Heart left ventricle (tissue), 16 donors: ENCODE measurements around the gene DNAJB9. TPM values are rescaled to one million over a fixed set of nuclear protein-coding genes. Genes with fewer than 3 reads are reported as not detected.

Experiments
- ATAC-seq, 4 donors: fragments of 200-7000 bp; cut with Tn5 transposase; one replicate each; pipeline ENCODE4 v1.9.1; 2020 to 2022; ENCODE audit warnings: moderate library complexity in 4 of 4, mild to moderate bottlenecking in 3 of 4, moderate number of reproducible peaks in 1 of 4
- DNase-seq, 5 donors: peaks; one replicate each; pipeline ENCODE4 v3.0.0-alpha.2; 2020
- H3K27ac ChIP-seq, 12 donors: fragments of 200-600 bp; sonication (generic) in 4 of 12; one replicate each; pipeline versions ENCODE4 v1.5.0 to v1.8.0; 2016 to 2022; ENCODE audit warnings: mild to moderate bottlenecking in 2 of 12
- H3K27me3 ChIP-seq, 9 donors: fragments of 200-600 bp; sonication (generic) in 2 of 9; one replicate each; pipeline versions ENCODE4 v1.5.1 to v1.8.0; 2016 to 2022; ENCODE audit warnings: mild to moderate bottlenecking in 3 of 9
- H3K36me3 ChIP-seq, 9 donors: fragments of 200-600 bp; sonication (generic) in 2 of 9; one replicate each; pipeline versions ENCODE4 v1.5.0 to v1.8.0; 2018 to 2022; ENCODE audit warnings: mild to moderate bottlenecking in 2 of 9
- H3K4me1 ChIP-seq, 12 donors: fragments of 200-600 bp; sonication (generic) in 4 of 12; one replicate each; pipeline versions ENCODE4 v1.5.0 to v1.8.0; 2016 to 2022; ENCODE audit warnings: mild to moderate bottlenecking in 3 of 12
- H3K4me3 ChIP-seq, 12 donors: fragments of 200-600 bp; sonication (generic) in 4 of 12; one replicate each; pipeline versions ENCODE4 v1.5.0 to v1.8.0; 2017 to 2022; ENCODE audit warnings: mild to moderate bottlenecking in 9 of 12, moderate library complexity in 4 of 12
- H3K9me3 ChIP-seq, 12 donors: fragments of 200-600 bp; sonication (generic) in 4 of 12; one replicate each; pipeline versions ENCODE4 v1.5.0 to v1.8.0; 2016 to 2022; ENCODE audit warnings: mild to moderate bottlenecking in 1 of 12
- POLR2A ChIP-seq, 2 donors: fragments of 450-650 bp; IDR thresholded peaks; one replicate each; pipeline ENCODE4 v1.6.1; 2017; ENCODE audit warnings: antibody characterized with exemption in 2 of 2, mild to moderate bottlenecking in 2 of 2, moderate library complexity in 2 of 2
- WGBS, 4 donors: extraction: QIAGEN DNeasy Blood & Tissue Kit in 2 of 4; methylation state at CpG; one replicate each; pipeline versions ENCODE4 v1.1.5 to v1.1.7; 2013 to 2018; 5-methylcytosine and 5-hydroxymethylcytosine counted together
- intact Hi-C, 10 donors: fragments of 100-400 bp; cut with DNase I; formaldehyde crosslinking; loops; one replicate each; pipeline versions ENCODE4 v1.11.1 to v1.14.2; 2022
- polyA plus RNA-seq, 2 donors: library from polyadenylated mRNA; stranded (reverse); fragments of 200-250 nt; gene quantifications; one replicate each; pipeline ENCODE4 v1.2.3, GENCODE V29; 2013
- total RNA-seq, 9 donors: library from RNA; depleted of rRNA in 2 of 9; stranded (reverse); fragments of >200 nt in 2 of 9; fragmentation: NEBNext Ultra II Directional in 3 of 9; extraction: Animal tissue kit (Norgen Biotek cat#: 25700) in 3 of 9; gene quantifications; one replicate each; pipeline versions ENCODE4 v1.1.0 to v1.2.4, GENCODE V29; 2016 to 2023
- TF ChIP-seq, protein P1 (sequence below), 12 donors: fragments of 200-600 bp; sonication (generic) in 4 of 12; IDR thresholded peaks; one replicate each; pipeline versions ENCODE4 v1.5.0 to v1.8.0; 2018 to 2022; ENCODE audit warnings: antibody characterized with exemption in 12 of 12, mild to moderate bottlenecking in 5 of 12
- donor health status: ischemic (EF 13 %, LVEDD 7.1; RV severe dilation, severe dysfunction).
- donor health status: healthy with polysubstance abuse.
- donor health status: DM: no; HTN: yes; CAD: no.
- donor health status: DM: no; HTN: no; CAD: no.
- donor health status: ischemic (EF 25% LVEDD 6.9; RV normal size, moderate dysfunction).
- donor health status: ischemic (EF 25% LVEDD 5.7; RV mildly dilated, moderate dysfunction).
- donor health status: healthy.
- donor health status: DM: yes; HTN: yes; CAD: no.
- donor health status: ischemic (EF 35%, LVEDD 5.7; RV mildly dilated, moderate dysfunction).
- donor health status: nonischemic (EF 11% LVEDD 7.7; RV severe dilation, severe dysfunction).
- donor health status: DM: yes; HTN: yes; CAD: no.
- donor health status: PGD.
- donor health status: ischemic (EF 29% LVEDD 5.4; RV normal size, mild dysfunction).
- donor health status: nonischemic (EF 23%, LVEDD 6.1; RV moderate dilation, normal function).

DNAJB9 gene
- total and polyA plus RNA-seq, 11 donors, result 15.1 to 105 (median 51.5) TPM

DNA sequence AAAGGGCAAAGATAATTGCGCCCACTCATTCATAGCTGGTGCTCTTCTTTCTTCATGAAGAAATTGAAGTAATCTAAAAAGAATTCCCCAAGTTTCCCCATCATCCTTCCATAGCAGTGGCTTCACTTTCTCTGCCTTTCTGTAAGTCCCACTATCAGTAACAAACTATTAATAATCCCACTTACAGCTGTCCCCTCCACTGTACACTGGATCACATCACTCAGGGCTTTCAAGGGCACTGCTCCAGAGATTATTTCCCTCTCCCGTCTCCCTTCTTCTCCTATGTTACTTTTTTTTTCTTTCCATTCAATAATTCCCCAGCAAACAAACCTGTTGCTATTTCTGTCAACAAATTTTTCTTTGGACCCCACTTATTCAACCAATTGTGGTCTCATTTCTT, 16.2 kb downstream of the DNAJB9 start:
- Histone ChIP-seq H3K27me3 (no peaks in the 10 kb centered on the region), H3K27ac (no peak overlapping the region), H3K4me3 (peak overlapping the region in 1 of 12 donors; percentile 28), H3K9me3 (no peaks in the 10 kb centered on the region), H3K4me1 (peaks cover 0 to 5% (median 0%) of the 10 kb centered on the region in 12 donors), H3K36me3 (no peaks in the 10 kb centered on the region)
- intact Hi-C loops, result no loop called here
- ATAC-seq, result peak; percentile 61 to 89 (median 80)
- no peak for DNase-seq
- TF ChIP-seq, protein P1, sequence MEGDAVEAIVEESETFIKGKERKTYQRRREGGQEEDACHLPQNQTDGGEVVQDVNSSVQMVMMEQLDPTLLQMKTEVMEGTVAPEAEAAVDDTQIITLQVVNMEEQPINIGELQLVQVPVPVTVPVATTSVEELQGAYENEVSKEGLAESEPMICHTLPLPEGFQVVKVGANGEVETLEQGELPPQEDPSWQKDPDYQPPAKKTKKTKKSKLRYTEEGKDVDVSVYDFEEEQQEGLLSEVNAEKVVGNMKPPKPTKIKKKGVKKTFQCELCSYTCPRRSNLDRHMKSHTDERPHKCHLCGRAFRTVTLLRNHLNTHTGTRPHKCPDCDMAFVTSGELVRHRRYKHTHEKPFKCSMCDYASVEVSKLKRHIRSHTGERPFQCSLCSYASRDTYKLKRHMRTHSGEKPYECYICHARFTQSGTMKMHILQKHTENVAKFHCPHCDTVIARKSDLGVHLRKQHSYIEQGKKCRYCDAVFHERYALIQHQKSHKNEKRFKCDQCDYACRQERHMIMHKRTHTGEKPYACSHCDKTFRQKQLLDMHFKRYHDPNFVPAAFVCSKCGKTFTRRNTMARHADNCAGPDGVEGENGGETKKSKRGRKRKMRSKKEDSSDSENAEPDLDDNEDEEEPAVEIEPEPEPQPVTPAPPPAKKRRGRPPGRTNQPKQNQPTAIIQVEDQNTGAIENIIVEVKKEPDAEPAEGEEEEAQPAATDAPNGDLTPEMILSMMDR (IDR thresholded peaks at IDR 0.05), result no peak
- no peak for TF ChIP-seq POLR2A (IDR thresholded peaks at IDR 0.05)
- WGBS, 4 donors, result 32 to 39% (median 34%) methylated on average over 2 of the region's 2 CpGs

DNA sequence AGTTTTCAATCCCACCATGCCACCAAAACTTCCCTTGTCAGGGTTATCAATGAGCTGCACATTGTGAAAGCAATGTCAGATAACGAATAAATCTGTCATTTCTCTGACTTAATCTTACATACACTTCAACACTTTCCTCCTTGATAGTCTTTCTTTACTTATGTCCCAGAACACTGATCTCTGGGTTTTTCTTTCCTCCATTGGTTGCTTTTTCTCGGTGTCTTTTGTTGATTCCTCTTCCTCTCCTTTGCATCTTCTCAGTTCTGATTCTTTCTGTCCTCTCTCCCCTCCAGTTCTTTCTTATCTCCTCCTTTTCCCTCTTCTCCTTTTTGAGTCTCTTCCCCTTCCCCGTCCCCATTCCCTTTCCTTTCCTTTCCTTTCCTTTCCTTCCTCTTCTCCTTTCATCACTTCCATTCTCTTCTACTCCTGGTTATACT, 16.6 kb downstream of the DNAJB9 start:
- no peak overlapping the region for H3K4me3 ChIP-seq
- DNase-seq (no peak), ATAC-seq (no peak)
- WGBS, 4 donors, result 10 to 23% (median 18%) methylated on average over 2 of the region's 3 CpGs
- intact Hi-C loops, result no loop called here
- H3K36me3 ChIP-seq, result no peaks in the 10 kb centered on the region
- H3K9me3 ChIP-seq, result no peaks in the 10 kb centered on the region
- peaks cover 0 to 5% (median 0%) of the 10 kb centered on the region in 12 donors for H3K4me1 ChIP-seq
- no peaks in the 10 kb centered on the region for H3K27me3 ChIP-seq
- TF ChIP-seq POLR2A (IDR thresholded peaks at IDR 0.05), result no peak
- TF ChIP-seq, protein P1 (IDR thresholded peaks at IDR 0.05), result no peak
- no peak overlapping the region for H3K27ac ChIP-seq

DNA sequence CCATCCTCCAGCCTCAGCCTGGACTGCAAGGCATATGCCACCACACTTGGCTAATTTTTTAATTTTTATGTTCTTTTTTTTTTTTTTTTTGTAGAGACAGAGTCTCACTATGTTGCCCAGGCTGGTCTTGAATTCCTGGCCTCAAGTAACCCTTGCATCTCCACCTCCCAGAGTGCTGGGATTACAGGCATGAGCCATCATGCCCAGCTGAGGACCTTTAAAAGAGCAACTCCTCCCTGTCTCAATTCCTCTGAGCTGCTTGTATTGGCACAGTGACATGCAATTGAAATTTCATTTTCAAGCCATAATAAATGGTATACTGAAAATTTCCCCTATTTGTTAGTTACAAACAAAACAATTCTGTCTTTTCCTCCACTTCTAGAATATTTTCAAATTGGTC, 19.5 kb downstream of the DNAJB9 start:
- no peak for ATAC-seq
- H3K27ac ChIP-seq, result no peak overlapping the region
- TF ChIP-seq, protein P1 (IDR thresholded peaks at IDR 0.05), result no peak
- TF ChIP-seq POLR2A (IDR thresholded peaks at IDR 0.05), result no peak
- DNase-seq, result no peak
- no peaks in the 10 kb centered on the region for H3K36me3 ChIP-seq
- H3K4me3 ChIP-seq, result no peak overlapping the region
- peaks cover 0 to 5% (median 0%) of the 10 kb centered on the region in 12 donors for H3K4me1 ChIP-seq
- intact Hi-C loops, result no loop called here
- no peaks in the 10 kb centered on the region for H3K9me3 ChIP-seq
- no peaks in the 10 kb centered on the region for H3K27me3 ChIP-seq

DNA sequence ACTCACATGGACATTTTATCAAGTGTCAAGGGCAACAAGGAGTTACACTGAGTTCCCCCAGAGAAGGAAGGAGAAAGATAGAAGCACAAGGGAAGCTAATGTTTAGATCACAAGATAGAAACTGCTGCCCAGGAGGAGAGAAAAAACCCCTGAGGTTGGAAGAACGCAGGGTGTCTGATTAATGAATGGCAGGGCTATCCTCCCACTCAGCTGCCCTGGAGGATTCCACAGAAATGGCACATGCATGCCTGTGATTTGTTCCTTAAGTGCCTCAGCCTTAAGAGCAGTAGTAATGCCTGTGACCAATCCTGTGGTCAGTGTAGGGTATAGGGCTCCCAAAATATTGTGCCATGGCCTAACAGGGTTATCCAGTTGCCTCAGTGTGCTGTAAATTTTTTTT, 20.2 kb downstream of the DNAJB9 start:
- Histone ChIP-seq H3K27ac (no peak overlapping the region), H3K9me3 (no peaks in the 10 kb centered on the region), H3K4me1 (peaks cover 0 to 5% (median 0%) of the 10 kb centered on the region in 12 donors), H3K4me3 (no peak overlapping the region), H3K27me3 (no peaks in the 10 kb centered on the region), H3K36me3 (no peaks in the 10 kb centered on the region)
- ATAC-seq, result no peak
- TF ChIP-seq, protein P1 (IDR thresholded peaks at IDR 0.05), result no peak
- TF ChIP-seq POLR2A (IDR thresholded peaks at IDR 0.05), result no peak
- DNase-seq, result no peak
- 18 to 56% (median 32%) methylated on average over 1 of the region's 1 CpG for WGBS, 4 donors
- intact Hi-C loops, result no loop called here
